GM19324 (cell line): ENCODE results near the gene DEAF1.

Source experiments
- ATAC-seq: cut with Tn5 transposase; IDR thresholded peaks from one replicate; pipeline ENCODE4 v1.9.1; 2021; ENCODE audit warnings: mild to moderate bottlenecking, moderate library complexity; ENCODE audit not compliant: unreplicated experiment, low FRiP score

Gene DEAF1

GRCh38 chr11:722346-722811 is 27.4 kb upstream of the DEAF1 start:
- ATAC-seq, result no peak

GRCh38 chr11:721741-722345 is 26.8 kb upstream of the DEAF1 start:
- no peak for ATAC-seq

- no peak for ATAC-seq
Observed at GRCh38 chr11:721247-721740, 26.3 kb upstream of the DEAF1 start.

GRCh38 chr11:720642-721246 is 25.7 kb upstream of the DEAF1 start:
- ATAC-seq, result no peak

GRCh38 chr11:720017-720641 is 25.1 kb upstream of the DEAF1 start:
- ATAC-seq, result no peak

- no peak for ATAC-seq
Observed at GRCh38 chr11:719214-720016, 24.4 kb upstream of the DEAF1 start.

- no peak for ATAC-seq
Observed at GRCh38 chr11:714436-714835, 19.4 kb upstream of the DEAF1 start.

- no peak for ATAC-seq
Observed at GRCh38 chr11:709109-709997, 14.3 kb upstream of the DEAF1 start.

- ATAC-seq, result no peak
Observed at GRCh38 chr11:708511-708910, 13.5 kb upstream of the DEAF1 start.

GRCh38 chr11:707817-708420 is 12.9 kb upstream of the DEAF1 start:
- ATAC-seq, result no peak

GRCh38 chr11:706957-707816 is 12.2 kb upstream of the DEAF1 start:
- no peak for ATAC-seq

GRCh38 chr11:706439-706956 is 11.5 kb upstream of the DEAF1 start:
- ATAC-seq, result no peak

GRCh38 chr11:705646-706438 is 10.8 kb upstream of the DEAF1 start, which contains the start of gene EPS8L2:
Gene EPS8L2, plus strand, starts transcription at chr11:706231. Its CDS starts 3,177 bp downstream, at chr11:709408.
- ATAC-seq, result no peak

- ATAC-seq, result no peak
Observed at GRCh38 chr11:704781-705645, 10.0 kb upstream of the DEAF1 start.

GRCh38 chr11:704228-704674 is 9.2 kb upstream of the DEAF1 start:
- ATAC-seq, result no peak

- no peak for ATAC-seq
Observed at GRCh38 chr11:703506-703905, 8.5 kb upstream of the DEAF1 start.
